ENCODE results near the gene TSKS.

GRCh38 chr19:49716154-49716553 lies 47.0 kb downstream of the TSKS start:
- TF ChIP-seq, protein P1, sequence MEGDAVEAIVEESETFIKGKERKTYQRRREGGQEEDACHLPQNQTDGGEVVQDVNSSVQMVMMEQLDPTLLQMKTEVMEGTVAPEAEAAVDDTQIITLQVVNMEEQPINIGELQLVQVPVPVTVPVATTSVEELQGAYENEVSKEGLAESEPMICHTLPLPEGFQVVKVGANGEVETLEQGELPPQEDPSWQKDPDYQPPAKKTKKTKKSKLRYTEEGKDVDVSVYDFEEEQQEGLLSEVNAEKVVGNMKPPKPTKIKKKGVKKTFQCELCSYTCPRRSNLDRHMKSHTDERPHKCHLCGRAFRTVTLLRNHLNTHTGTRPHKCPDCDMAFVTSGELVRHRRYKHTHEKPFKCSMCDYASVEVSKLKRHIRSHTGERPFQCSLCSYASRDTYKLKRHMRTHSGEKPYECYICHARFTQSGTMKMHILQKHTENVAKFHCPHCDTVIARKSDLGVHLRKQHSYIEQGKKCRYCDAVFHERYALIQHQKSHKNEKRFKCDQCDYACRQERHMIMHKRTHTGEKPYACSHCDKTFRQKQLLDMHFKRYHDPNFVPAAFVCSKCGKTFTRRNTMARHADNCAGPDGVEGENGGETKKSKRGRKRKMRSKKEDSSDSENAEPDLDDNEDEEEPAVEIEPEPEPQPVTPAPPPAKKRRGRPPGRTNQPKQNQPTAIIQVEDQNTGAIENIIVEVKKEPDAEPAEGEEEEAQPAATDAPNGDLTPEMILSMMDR (conservative IDR thresholded peaks at IDR 0.05) = no peak
- no peak for TF ChIP-seq ZFX (IDR thresholded peaks at IDR 0.05)
